Heart left ventricle (tissue), 16 donors: ENCODE data around the gene TERT. TPM values are rescaled to one million over a fixed set of nuclear protein-coding genes. Genes with fewer than 3 reads are reported as not detected.
"Not testable (repeated sequence)": the region's sequence is repeated elsewhere in the genome, so short reads cannot be mapped to it uniquely, and the experiment has no call there.

Experiments
- ATAC-seq, 4 donors: fragments of 200-7000 bp; cut with Tn5 transposase; one replicate each; pipeline ENCODE4 v1.9.1; 2020 to 2022; ENCODE audit warnings: moderate library complexity in 4 of 4, mild to moderate bottlenecking in 3 of 4, moderate number of reproducible peaks in 1 of 4
- DNase-seq, 5 donors: peaks; one replicate each; pipeline ENCODE4 v3.0.0-alpha.2; 2020
- H3K27ac ChIP-seq, 12 donors: fragments of 200-600 bp; sonication (generic) in 4 of 12; one replicate each; pipeline versions ENCODE4 v1.5.0 to v1.8.0; 2016 to 2022; ENCODE audit warnings: mild to moderate bottlenecking in 2 of 12
- H3K27me3 ChIP-seq, 9 donors: fragments of 200-600 bp; sonication (generic) in 2 of 9; one replicate each; pipeline versions ENCODE4 v1.5.1 to v1.8.0; 2016 to 2022; ENCODE audit warnings: mild to moderate bottlenecking in 3 of 9
- H3K36me3 ChIP-seq, 9 donors: fragments of 200-600 bp; sonication (generic) in 2 of 9; one replicate each; pipeline versions ENCODE4 v1.5.0 to v1.8.0; 2018 to 2022; ENCODE audit warnings: mild to moderate bottlenecking in 2 of 9
- H3K4me1 ChIP-seq, 12 donors: fragments of 200-600 bp; sonication (generic) in 4 of 12; one replicate each; pipeline versions ENCODE4 v1.5.0 to v1.8.0; 2016 to 2022; ENCODE audit warnings: mild to moderate bottlenecking in 3 of 12
- H3K4me3 ChIP-seq, 12 donors: fragments of 200-600 bp; sonication (generic) in 4 of 12; one replicate each; pipeline versions ENCODE4 v1.5.0 to v1.8.0; 2017 to 2022; ENCODE audit warnings: mild to moderate bottlenecking in 9 of 12, moderate library complexity in 4 of 12
- H3K9me3 ChIP-seq, 12 donors: fragments of 200-600 bp; sonication (generic) in 4 of 12; one replicate each; pipeline versions ENCODE4 v1.5.0 to v1.8.0; 2016 to 2022; ENCODE audit warnings: mild to moderate bottlenecking in 1 of 12
- CTCF ChIP-seq, 12 donors: fragments of 200-600 bp; sonication (generic) in 4 of 12; IDR thresholded peaks; one replicate each; pipeline versions ENCODE4 v1.5.0 to v1.8.0; 2018 to 2022; ENCODE audit warnings: antibody characterized with exemption in 12 of 12, mild to moderate bottlenecking in 5 of 12
- POLR2A ChIP-seq, 2 donors: fragments of 450-650 bp; IDR thresholded peaks; one replicate each; pipeline ENCODE4 v1.6.1; 2017; ENCODE audit warnings: antibody characterized with exemption in 2 of 2, mild to moderate bottlenecking in 2 of 2, moderate library complexity in 2 of 2
- WGBS, 4 donors: extraction: QIAGEN DNeasy Blood & Tissue Kit in 2 of 4; methylation state at CpG; one replicate each; pipeline versions ENCODE4 v1.1.5 to v1.1.7; 2013 to 2018; 5-methylcytosine and 5-hydroxymethylcytosine counted together
- intact Hi-C, 10 donors: fragments of 100-400 bp; cut with DNase I; formaldehyde crosslinking; loops; one replicate each; pipeline versions ENCODE4 v1.11.1 to v1.14.2; 2022
- long read RNA-seq, 3 donors: library from polyadenylated mRNA; unstranded; transcript quantifications; one replicate each; pipeline ENCODE4 v2.0.0, GENCODE V29; 2020 to 2021
- polyA plus RNA-seq, 2 donors: library from polyadenylated mRNA; stranded (reverse); fragments of 200-250 nt; gene quantifications; one replicate each; pipeline ENCODE4 v1.2.3, GENCODE V29; 2013
- total RNA-seq, 9 donors: library from RNA; depleted of rRNA in 2 of 9; stranded (reverse); fragments of >200 nt in 2 of 9; fragmentation: NEBNext Ultra II Directional in 3 of 9; extraction: Animal tissue kit (Norgen Biotek cat#: 25700) in 3 of 9; gene quantifications; one replicate each; pipeline versions ENCODE4 v1.1.0 to v1.2.4, GENCODE V29; 2016 to 2023
- donor health status: ischemic (EF 13 %, LVEDD 7.1; RV severe dilation, severe dysfunction).
- donor health status: healthy with polysubstance abuse.
- donor health status: DM: no; HTN: yes; CAD: no.
- donor health status: DM: no; HTN: no; CAD: no.
- donor health status: ischemic (EF 25% LVEDD 6.9; RV normal size, moderate dysfunction).
- donor health status: ischemic (EF 25% LVEDD 5.7; RV mildly dilated, moderate dysfunction).
- donor health status: healthy.
- donor health status: DM: yes; HTN: yes; CAD: no.
- donor health status: ischemic (EF 35%, LVEDD 5.7; RV mildly dilated, moderate dysfunction).
- donor health status: nonischemic (EF 11% LVEDD 7.7; RV severe dilation, severe dysfunction).
- donor health status: DM: yes; HTN: yes; CAD: no.
- donor health status: PGD.
- donor health status: ischemic (EF 29% LVEDD 5.4; RV normal size, mild dysfunction).
- donor health status: nonischemic (EF 23%, LVEDD 6.1; RV moderate dilation, normal function).

The TERT gene
- not detected for total RNA-seq
- not detected for polyA plus RNA-seq
- long read RNA-seq, donor 1: 0 reads
- long read RNA-seq, donor 2: 0 reads
- long read RNA-seq, donor 3: 0 reads

- Histone ChIP-seq H3K36me3 (no peaks in the 10 kb centered on the region), H3K4me3 (peak within 1 kb of the TSS in 1 of 12 donors; percentile 10), H3K27ac (no peak within 1 kb of the TSS), H3K27me3 (peaks cover 21 to 64% (median 33%) of the 10 kb centered on the region in 9 donors), H3K9me3 (no peaks in the 10 kb centered on the region), H3K4me1 (peaks cover 0 to 14% (median 0%) of the 10 kb centered on the region in 12 donors)
- intact Hi-C loops: no loop called here
- TF ChIP-seq CTCF (IDR thresholded peaks at IDR 0.05): no peak
- no peak for TF ChIP-seq POLR2A (IDR thresholded peaks at IDR 0.05)
- peak in 1 of 5 donors; percentile 51 for DNase-seq
- peak in 1 of 4 donors; percentile 17 for ATAC-seq
- WGBS, 4 donors: 1 to 3% (median 2%) methylated on average over 22 to 102 of the region's 102 CpGs
Observed at GRCh38 chr5:1294835-1295649, at the start of gene TERT. TSS of gene TERT (minus strand) at chr5:1295068. CDS start at chr5:1294989, 79 bp downstream.

GRCh38 chr5:1343931-1344901 lies 49.3 kb upstream of the TERT start:
- no peak for TF ChIP-seq POLR2A (IDR thresholded peaks at IDR 0.05)
- no peak for TF ChIP-seq CTCF (IDR thresholded peaks at IDR 0.05)
- peak overlapping the region; percentile 77 to 100 (median 90) for H3K4me3 ChIP-seq
- 7 to 12% (median 9%) methylated on average over 34 to 61 of the region's 61 CpGs for WGBS, 4 donors
- DNase-seq (no peak), ATAC-seq (peak in 1 of 4 donors; percentile 5)
- H3K27ac ChIP-seq: peak overlapping the region in 7 of 12 donors; percentile 19 to 90 (median 48)
- no peaks in the 10 kb centered on the region for H3K9me3 ChIP-seq
- peaks cover 0 to 37% (median 32%) of the 10 kb centered on the region in 9 donors for H3K36me3 ChIP-seq
- peaks cover 0 to 25% (median 20%) of the 10 kb centered on the region in 12 donors for H3K4me1 ChIP-seq
- no peaks in the 10 kb centered on the region for H3K27me3 ChIP-seq
- intact Hi-C loops: loop anchor here in 2 of 10 donors (2.0 to 10.0 kb wide), 3 partner anchors 181 to 461 kb away; partner anchors contain the start of gene NDUFS6 (in 1 of the 2)

- intact Hi-C loops: loop anchor here in 2 of 10 donors (10.0 kb wide), 2 partner anchors 301 to 461 kb away; partner anchors contain the start of gene NDUFS6 (in 1 of the 2)
- H3K36me3 ChIP-seq: peaks cover 0 to 44% (median 38%) of the 10 kb centered on the region in 9 donors
- DNase-seq (no peak), ATAC-seq (no peak)
- TF ChIP-seq POLR2A (IDR thresholded peaks at IDR 0.05) (no peak), CTCF (IDR thresholded peaks at IDR 0.05) (no peak)
- 67 to 80% (median 78%) methylated on average over 9 of the region's 9 CpGs for WGBS, 4 donors
- no peaks in the 10 kb centered on the region for H3K27me3 ChIP-seq
- no peaks in the 10 kb centered on the region for H3K9me3 ChIP-seq
- H3K4me1 ChIP-seq: peaks cover 0 to 25% (median 20%) of the 10 kb centered on the region in 12 donors
- H3K4me3 ChIP-seq: peak overlapping the region in 5 of 12 donors; percentile 1 to 100 (median 86)
- H3K27ac ChIP-seq: no peak overlapping the region
Observed at GRCh38 chr5:1343315-1343751, 48.5 kb upstream of the TERT start.

GRCh38 chr5:1342711-1343110 lies 47.8 kb upstream of the TERT start:
- Histone ChIP-seq H3K4me1 (peaks cover 0 to 25% (median 20%) of the 10 kb centered on the region in 12 donors), H3K36me3 (peaks cover 0 to 50% (median 44%) of the 10 kb centered on the region in 9 donors)
- 94 to 97% (median 96%) methylated on average over 4 to 14 of the region's 14 CpGs for WGBS, 4 donors
- intact Hi-C loops: loop anchor here in 2 of 10 donors (10.0 kb wide), 2 partner anchors 302 to 462 kb away; partner anchors contain the start of gene NDUFS6 (in 1 of the 2)
- H3K27me3 ChIP-seq, ATAC-seq, H3K27ac ChIP-seq, H3K9me3 ChIP-seq, H3K4me3 ChIP-seq, DNase-seq: not testable (repeated sequence)
